Islet of Langerhans (tissue), 1 donor: ENCODE results near the gene ACLY.
A peak's percentile ranks its signal among the peaks of the same experiment; 100 is the strongest.

Source experiments
- FAIRE-seq: peaks from one replicate; lab custom pipeline; 2011; peaks lifted over from hg19 to GRCh38; lab: Jason Lieb, UNC

The ACLY gene

GRCh38 chr17:41918314-41919164 is at the start of gene ACLY:
ACLY (minus strand) TSS chr17:41918951; CDS start chr17:41913873, 5,078 bp downstream.
- FAIRE-seq, result no peak

DNA sequence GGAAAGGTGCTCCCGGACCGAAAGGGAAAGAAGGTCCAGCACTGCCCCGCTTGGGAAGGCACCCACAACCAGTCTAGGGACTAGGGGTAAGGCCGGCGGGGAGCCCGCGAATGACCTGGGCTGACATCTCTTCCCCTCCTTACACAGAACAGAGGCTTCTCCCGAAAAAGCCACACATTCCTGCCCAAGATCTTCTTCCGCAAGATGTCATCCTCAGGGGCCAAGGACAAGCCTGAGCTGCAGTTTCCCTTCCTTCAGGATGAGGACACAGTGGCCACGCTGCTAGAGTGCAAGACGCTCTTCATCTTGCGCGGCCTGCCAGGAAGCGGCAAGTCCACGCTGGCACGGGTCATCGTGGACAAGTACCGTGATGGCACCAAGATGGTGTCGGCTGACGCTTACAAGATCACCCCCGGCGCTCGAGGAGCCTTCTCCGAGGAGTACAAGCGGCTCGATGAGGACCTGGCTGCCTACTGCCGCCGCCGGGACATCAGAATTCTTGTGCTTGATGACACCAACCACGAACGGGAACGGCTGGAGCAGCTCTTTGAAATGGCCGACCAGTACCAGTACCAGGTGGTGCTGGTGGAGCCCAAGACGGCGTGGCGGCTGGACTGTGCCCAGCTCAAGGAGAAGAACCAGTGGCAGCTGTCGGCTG is 49.3 kb upstream of the ACLY start:
- FAIRE-seq, result no peak

DNA sequence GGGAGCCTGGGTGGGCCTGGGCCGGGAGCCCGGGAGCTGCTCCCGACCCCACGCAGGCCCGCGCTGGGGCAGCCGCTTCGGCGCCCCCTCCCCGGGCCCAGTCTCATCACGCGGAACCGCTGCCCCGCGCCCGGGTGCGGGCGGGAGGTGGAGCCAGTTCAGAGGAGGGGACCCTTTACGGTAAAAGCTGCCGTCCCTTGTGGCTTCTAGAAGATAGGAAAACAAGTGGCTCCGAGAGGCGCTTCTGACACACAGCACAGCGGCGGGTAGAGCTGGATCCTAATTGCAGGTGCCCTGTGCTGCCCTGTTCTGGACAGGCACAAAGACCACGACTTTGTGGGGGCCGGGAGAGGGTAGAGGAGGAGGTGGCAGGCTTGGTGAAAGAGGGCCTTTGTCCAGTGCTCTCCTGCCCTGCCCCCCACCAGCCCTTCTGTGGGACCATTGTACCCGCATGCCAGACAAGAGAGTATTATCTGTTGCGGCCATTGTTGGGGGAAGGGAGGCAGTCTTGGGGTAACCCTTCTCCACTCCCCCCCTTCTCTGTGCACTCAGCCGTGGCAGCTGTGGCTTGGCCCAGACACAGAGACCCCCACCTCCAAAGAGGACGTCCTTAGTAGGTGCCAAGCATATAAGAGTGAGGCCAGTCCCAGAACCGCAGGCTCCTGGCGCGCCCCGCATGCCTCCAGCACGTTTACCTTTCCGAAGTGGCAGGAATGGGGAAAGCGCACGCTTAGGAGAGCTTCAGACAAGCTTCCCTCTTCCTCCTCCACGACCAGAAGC is 48.6 kb upstream of the ACLY start:
- no peak for FAIRE-seq

GRCh38 chr17:41966463-41967140 is 47.9 kb upstream of the ACLY start, which contains the start of gene CNP:
CNP (plus strand) TSS chr17:41966795; CDS start chr17:41966885, 90 bp downstream.
- FAIRE-seq, result no peak

GRCh38 chr17:41965694-41966462 is 47.1 kb upstream of the ACLY start:
- FAIRE-seq, result peak; percentile 61

GRCh38 chr17:41962768-41963434 is 44.1 kb upstream of the ACLY start:
- FAIRE-seq, result peak; percentile 9

DNA sequence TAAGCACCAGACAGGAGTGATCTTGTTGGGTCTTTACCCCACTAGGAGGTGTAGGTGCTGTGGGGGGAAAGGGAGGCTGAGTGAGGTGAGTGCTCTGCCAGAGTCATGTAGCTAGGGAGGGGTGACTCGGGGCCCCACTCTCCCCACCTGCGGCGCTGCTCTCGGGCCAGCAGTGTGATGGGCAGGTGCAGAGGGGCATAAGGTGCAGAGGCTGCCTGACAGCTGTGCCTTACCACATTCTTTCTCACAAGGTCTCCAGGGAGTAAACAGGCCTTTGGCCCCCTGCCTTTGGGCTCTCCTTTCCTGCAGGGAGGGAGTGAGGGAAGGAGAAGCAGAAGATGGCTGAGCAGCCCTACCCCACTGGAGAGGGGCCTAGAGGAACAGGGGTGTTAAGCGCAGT is 43.4 kb upstream of the ACLY start:
- FAIRE-seq, result no peak

DNA sequence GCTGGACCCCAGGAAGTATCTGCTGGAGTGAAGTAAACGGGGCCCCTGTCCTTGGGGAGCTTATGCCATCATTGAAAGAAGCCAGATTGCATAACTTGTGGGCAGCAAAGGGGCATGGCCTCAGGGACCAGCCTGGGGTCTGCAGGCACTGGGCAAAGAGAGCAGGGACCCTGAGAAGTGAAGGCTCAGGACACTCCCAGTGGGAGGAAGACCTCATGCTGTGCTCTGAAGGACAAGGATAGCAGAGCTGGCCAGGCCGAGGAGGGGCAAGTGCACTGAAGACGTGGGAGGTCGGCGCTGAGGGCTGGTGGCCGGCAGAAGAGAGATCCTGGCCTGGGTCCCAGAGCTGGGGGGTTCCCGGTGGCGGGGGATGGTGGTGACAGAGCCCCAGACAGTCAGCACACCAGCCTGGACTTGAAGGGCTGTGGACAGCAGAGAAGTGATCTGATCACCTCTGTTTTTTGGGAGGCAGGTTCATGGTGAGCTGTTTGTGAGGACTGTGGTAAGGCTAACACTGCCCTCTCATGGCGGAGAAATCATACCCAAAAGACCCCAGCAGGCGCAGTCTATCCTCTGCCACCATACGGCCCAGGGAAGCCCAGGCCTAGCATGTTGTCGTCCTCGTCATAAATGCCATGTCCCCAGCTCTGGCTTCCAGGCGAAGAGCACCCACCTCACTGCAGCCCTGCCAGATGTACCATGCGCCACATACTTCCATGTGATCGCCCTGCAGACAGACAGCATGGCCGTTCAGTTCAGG is 40.8 kb upstream of the ACLY start:
- FAIRE-seq, result no peak

GRCh38 chr17:41959030-41959335 is 40.2 kb upstream of the ACLY start:
- FAIRE-seq, result no peak

DNA sequence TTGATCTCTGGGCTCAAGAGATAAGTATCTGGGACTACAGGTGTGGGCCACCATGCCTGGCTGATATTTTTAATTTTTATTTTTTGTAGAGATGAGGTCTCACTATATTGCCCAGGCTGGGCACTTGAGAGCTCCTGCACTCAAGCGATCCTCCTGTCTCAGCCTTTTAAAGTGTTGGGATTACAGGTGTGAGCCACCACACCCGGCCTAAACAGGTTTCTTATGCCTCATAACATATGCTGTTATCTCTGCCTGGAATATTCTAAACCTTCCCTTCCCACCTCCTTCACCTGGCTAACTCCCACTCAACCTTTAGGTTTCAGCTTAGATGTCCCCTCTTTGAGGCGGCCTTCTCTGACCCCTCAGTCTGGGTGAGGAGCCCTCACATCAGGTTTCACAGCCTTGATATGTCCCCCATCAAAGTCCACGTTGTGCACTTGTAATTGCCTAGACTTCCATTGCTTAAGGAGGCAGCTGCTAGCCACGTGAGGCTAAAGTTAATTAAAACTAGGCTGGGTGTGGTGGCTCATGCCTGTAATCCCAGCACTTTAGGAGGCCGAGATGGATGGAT is 39.2 kb upstream of the ACLY start:
- FAIRE-seq, result no peak

- no peak for FAIRE-seq
Observed at GRCh38 chr17:41957031-41957868, 38.5 kb upstream of the ACLY start.

- FAIRE-seq, result no peak
Observed at GRCh38 chr17:41956522-41956921, 37.8 kb upstream of the ACLY start.

GRCh38 chr17:41948762-41949460 is 30.2 kb upstream of the ACLY start:
- no peak for FAIRE-seq

GRCh38 chr17:41944943-41945342 is 26.2 kb upstream of the ACLY start:
- no peak for FAIRE-seq

GRCh38 chr17:41943492-41943891 is 24.7 kb upstream of the ACLY start:
- FAIRE-seq, result no peak

GRCh38 chr17:41942626-41943373 is 24.0 kb upstream of the ACLY start:
- FAIRE-seq, result no peak

- no peak for FAIRE-seq
Observed at GRCh38 chr17:41941168-41941567, 22.4 kb upstream of the ACLY start.

DNA sequence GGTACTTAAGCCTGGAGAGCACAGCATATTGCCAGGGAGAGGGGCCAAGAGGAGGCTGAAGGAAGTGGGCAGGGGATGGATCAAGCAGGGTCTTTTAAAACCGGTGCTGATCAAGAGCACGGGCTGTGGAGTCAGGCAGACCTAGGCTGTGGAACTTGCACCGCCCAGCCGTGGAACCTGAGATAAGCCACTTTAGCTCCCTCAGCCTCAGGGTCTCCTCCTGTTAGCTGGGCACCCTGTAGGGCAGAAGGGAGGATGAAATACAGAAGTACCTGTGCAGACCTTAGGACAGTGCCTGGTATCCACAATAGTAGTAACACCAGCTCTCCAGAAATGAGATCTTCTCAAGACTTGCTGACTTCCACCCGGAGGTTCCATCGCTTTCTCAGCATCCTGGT is 20.9 kb upstream of the ACLY start:
- FAIRE-seq, result no peak
